SU-DHL-6 (cell line): Measurements from ENCODE around the gene RAMACL.

ENCODE experiments used
- H2AFZ ChIP-seq: fragments of 200-600 bp; sonication (generic); 2 replicates; pipeline ENCODE4 v1.6.1; 2014; ENCODE audit warnings: low read depth, mild to moderate bottlenecking, moderate library complexity, mixed read lengths, antibody characterized with exemption, low read length; ENCODE audit not compliant: severe bottlenecking
- H3F3A ChIP-seq: fragments of 200-600 bp; shearing (Covaris generic); 2 replicates; pipeline ENCODE4 v1.6.0; 2016; ENCODE audit warnings: antibody characterized with exemption, mild to moderate bottlenecking; ENCODE audit not compliant: insufficient read depth
- H3K27ac ChIP-seq: fragments of 200-600 bp; sonication (generic); 2 replicates; pipeline ENCODE4 v1.5.1; 2016; ENCODE audit warnings: low read depth, mild to moderate bottlenecking, low read length, moderate library complexity, mixed read lengths
- H3K27me3 ChIP-seq: fragments of 200-600 bp; sonication (generic), shearing (Covaris generic); 2 replicates; pipeline ENCODE4 v1.6.0; 2014; ENCODE audit warnings: mild to moderate bottlenecking, low read length
- H3K36me3 ChIP-seq: fragments of 200-600 bp; sonication (generic); 2 replicates; pipeline ENCODE4 v1.6.1; 2014; ENCODE audit warnings: mild to moderate bottlenecking, low read length, mixed read lengths
- H3K4me2 ChIP-seq: fragments of 300-600, 200-600 bp; shearing (Covaris generic), sonication (generic); 2 replicates; pipeline ENCODE4 v1.6.0; 2014; ENCODE audit warnings: low read length, low read depth, mild to moderate bottlenecking; ENCODE audit not compliant: poor library complexity, severe bottlenecking
- H3K4me3 ChIP-seq: fragments of 200-600 bp; sonication (generic); 2 replicates; pipeline ENCODE4 v1.5.1; 2014; ENCODE audit warnings: antibody characterized with exemption, low read length, mild to moderate bottlenecking, mixed read lengths; ENCODE audit not compliant: insufficient read depth, poor library complexity, severe bottlenecking
- H3K79me2 ChIP-seq: fragments of 200-600 bp; sonication (generic); 2 replicates; pipeline ENCODE4 v1.6.1; 2014; ENCODE audit warnings: mild to moderate bottlenecking, low read length, moderate library complexity; ENCODE audit not compliant: insufficient read depth
- H3K9ac ChIP-seq: fragments of 200-600 bp; sonication (generic); 2 replicates; pipeline ENCODE4 v1.7.0; 2014; ENCODE audit warnings: mild to moderate bottlenecking, low read length
- H3K9me2 ChIP-seq: fragments of 200-600 bp; sonication (generic); replicated peaks from 2 replicates; pipeline ENCODE4 v1.6.1; 2014; ENCODE audit warnings: low read length; ENCODE audit not compliant: insufficient read depth
- H3K9me3 ChIP-seq: fragments of 200-600 bp; sonication (generic); 2 replicates; pipeline ENCODE4 v1.6.1; 2014; ENCODE audit warnings: low read length, mixed read lengths; ENCODE audit not compliant: insufficient read depth
- H4K20me1 ChIP-seq: fragments of 200-600 bp; sonication (generic); 2 replicates; pipeline ENCODE4 v1.6.1; 2014; ENCODE audit warnings: low read depth, mild to moderate bottlenecking, antibody characterized with exemption, low read length, moderate library complexity, mixed read lengths
- EZH2phosphoT487 ChIP-seq: fragments of 200-600 bp; sonication (generic), shearing (Covaris generic); conservative IDR thresholded peaks from 2 replicates; pipeline ENCODE4 v1.6.1; 2018; ENCODE audit warnings: mild to moderate bottlenecking, antibody characterized with exemption, low read length, moderate library complexity, mixed read lengths
- TF ChIP-seq, protein P1 (sequence below): fragments of 200-600 bp; sonication (generic); IDR thresholded peaks from one replicate; pipeline ENCODE4 v1.5.1; 2017; ENCODE audit warnings: antibody characterized with exemption, mild to moderate bottlenecking, low read length, moderate library complexity; ENCODE audit not compliant: insufficient read depth, poor library complexity, severe bottlenecking

The RAMACL gene

DNA sequence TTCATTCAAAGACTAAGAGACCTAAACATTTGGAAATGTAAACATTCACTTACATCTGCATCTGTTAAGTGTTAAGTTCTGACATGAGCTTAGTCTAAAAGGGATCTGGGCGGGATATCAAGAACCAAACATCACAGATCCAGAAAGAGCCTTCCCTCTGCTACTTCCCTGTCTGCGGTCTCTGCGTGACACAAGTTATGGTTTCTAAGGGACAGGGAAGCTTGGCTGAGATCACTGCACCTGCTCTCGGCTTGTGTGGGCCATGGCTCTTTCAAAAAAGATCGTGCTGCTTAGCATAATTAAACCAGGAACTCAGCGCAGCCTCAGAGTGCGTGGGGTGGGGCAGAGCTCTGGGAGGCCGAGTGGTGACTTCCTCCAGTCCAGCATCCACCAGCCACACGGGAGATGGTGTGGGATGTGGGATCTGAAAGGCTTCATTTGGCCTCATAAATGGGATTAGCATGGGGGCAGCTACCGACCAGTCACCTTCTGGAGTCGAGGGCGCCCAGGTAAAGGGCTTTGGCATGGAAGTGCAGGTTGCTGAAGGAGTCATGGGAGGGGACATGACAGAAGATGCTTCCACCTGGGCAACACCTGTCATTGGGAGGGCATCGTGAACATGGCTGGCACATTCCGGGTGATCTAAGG lies 16.7 kb upstream of the RAMACL start:
- H3K79me2 ChIP-seq = no peaks in the 10 kb centered on the region

DNA sequence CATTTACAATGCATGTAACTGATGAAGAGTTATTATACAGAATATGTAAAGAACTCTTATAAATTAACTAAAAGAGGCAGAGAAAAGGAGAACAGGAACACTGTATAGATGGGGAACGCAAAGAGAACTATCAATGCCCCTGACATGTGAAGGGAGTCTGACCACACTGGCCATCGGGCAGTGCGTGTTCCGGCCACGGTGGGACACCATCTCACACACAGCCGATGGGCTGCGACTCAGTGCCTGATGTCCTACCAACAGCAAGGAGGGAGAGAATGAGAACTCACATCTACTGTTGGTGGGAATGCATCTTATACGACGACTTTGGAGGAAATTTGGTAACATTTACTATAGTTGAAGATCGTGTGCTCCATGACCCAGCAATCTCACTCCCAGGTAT lies 15.5 kb upstream of the RAMACL start:
- Histone ChIP-seq H2AFZ (no peak overlapping the region), H3K9me2 (no peaks in the 10 kb centered on the region), H3K79me2 (no peaks in the 10 kb centered on the region), H3K27ac (no peak overlapping the region), H3K4me3 (no peak overlapping the region), H4K20me1 (no peaks in the 10 kb centered on the region), H3F3A (no peaks in the 10 kb centered on the region), H3K9ac (no peak overlapping the region), H3K4me2 (no peak overlapping the region), H3K27me3 (no peaks in the 10 kb centered on the region), H3K9me3 (no peaks in the 10 kb centered on the region), H3K36me3 (no peaks in the 10 kb centered on the region)
- TF ChIP-seq, protein P1, sequence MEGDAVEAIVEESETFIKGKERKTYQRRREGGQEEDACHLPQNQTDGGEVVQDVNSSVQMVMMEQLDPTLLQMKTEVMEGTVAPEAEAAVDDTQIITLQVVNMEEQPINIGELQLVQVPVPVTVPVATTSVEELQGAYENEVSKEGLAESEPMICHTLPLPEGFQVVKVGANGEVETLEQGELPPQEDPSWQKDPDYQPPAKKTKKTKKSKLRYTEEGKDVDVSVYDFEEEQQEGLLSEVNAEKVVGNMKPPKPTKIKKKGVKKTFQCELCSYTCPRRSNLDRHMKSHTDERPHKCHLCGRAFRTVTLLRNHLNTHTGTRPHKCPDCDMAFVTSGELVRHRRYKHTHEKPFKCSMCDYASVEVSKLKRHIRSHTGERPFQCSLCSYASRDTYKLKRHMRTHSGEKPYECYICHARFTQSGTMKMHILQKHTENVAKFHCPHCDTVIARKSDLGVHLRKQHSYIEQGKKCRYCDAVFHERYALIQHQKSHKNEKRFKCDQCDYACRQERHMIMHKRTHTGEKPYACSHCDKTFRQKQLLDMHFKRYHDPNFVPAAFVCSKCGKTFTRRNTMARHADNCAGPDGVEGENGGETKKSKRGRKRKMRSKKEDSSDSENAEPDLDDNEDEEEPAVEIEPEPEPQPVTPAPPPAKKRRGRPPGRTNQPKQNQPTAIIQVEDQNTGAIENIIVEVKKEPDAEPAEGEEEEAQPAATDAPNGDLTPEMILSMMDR = no peak

More for the DNA sequence above, 16.7 kb upstream of the RAMACL start:
- H3K9me2 ChIP-seq = no peaks in the 10 kb centered on the region
- H3K27me3 ChIP-seq = no peaks in the 10 kb centered on the region
- no peak for TF ChIP-seq EZH2phosphoT487
- H2AFZ ChIP-seq = no peak overlapping the region
- H3K9me3 ChIP-seq = no peaks in the 10 kb centered on the region
- H3F3A ChIP-seq = no peaks in the 10 kb centered on the region
- no peak overlapping the region for H3K4me2 ChIP-seq
- H3K27ac ChIP-seq = no peak overlapping the region
- H3K36me3 ChIP-seq = no peaks in the 10 kb centered on the region
- no peak overlapping the region for H3K4me3 ChIP-seq
- H4K20me1 ChIP-seq = no peaks in the 10 kb centered on the region
- H3K9ac ChIP-seq = no peak overlapping the region

DNA sequence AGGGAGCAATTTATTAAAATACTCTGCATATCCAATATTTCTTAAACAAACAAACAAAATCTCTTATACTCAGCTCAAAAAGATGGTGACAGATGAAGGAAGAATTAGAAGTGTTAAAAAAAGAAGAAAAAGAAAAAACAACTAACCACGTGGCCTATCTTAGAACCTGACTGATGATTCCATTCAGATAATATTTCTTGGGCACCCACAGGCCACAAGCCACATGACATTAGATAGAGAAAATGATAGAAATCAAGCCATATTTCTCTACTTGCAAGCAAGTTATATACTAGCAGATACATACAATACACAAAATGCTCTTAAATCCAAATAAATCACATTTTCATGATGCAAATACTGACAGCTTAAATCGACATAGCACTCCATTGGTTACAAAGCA lies 14.5 kb upstream of the RAMACL start:
- H3K4me3 ChIP-seq = no peak overlapping the region
- H2AFZ ChIP-seq = no peak overlapping the region
- H3K9ac ChIP-seq = no peak overlapping the region
- H3K4me2 ChIP-seq = no peak overlapping the region
- no peaks in the 10 kb centered on the region for H3K9me2 ChIP-seq
- H3F3A ChIP-seq = no peaks in the 10 kb centered on the region
- H3K36me3 ChIP-seq = no peaks in the 10 kb centered on the region
- TF ChIP-seq, protein P1 = no peak
- no peak for TF ChIP-seq EZH2phosphoT487
- no peak overlapping the region for H3K27ac ChIP-seq
- H3K27me3 ChIP-seq = no peaks in the 10 kb centered on the region
- no peaks in the 10 kb centered on the region for H3K79me2 ChIP-seq
- no peaks in the 10 kb centered on the region for H3K9me3 ChIP-seq
- H4K20me1 ChIP-seq = no peaks in the 10 kb centered on the region

DNA sequence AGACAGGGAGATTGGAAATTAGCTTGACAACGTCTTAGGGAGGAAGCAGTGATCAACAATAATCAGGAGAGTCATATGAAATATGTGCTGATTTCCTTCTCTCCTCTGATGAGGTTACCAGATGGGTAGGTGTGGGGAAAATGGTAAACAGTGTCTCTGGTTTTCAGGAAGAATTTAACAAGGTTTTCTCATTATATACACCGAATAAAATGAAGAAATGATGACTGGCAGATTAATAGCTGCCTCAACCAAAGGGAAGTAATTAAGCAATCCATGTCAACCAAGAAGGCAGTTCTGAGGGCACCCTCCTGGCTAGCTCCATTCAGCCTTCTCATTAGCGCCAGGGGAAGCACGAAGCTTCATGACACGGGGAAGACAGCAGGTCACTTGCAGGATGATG lies 12.7 kb upstream of the RAMACL start:
- Histone ChIP-seq H4K20me1 (no peaks in the 10 kb centered on the region), H3K4me2 (no peak overlapping the region), H2AFZ (no peak overlapping the region), H3K4me3 (no peak overlapping the region), H3K9ac (no peak overlapping the region), H3F3A (no peaks in the 10 kb centered on the region), H3K79me2 (no peaks in the 10 kb centered on the region), H3K27me3 (no peaks in the 10 kb centered on the region), H3K36me3 (no peaks in the 10 kb centered on the region), H3K9me3 (no peaks in the 10 kb centered on the region), H3K9me2 (no peaks in the 10 kb centered on the region), H3K27ac (no peak overlapping the region)
- TF ChIP-seq EZH2phosphoT487 = no peak
- TF ChIP-seq, protein P1 = no peak
